Measurements from ENCODE around the gene SIPA1L3. TPM values are rescaled to one million over a fixed set of nuclear protein-coding genes. Genes with fewer than 3 reads are reported as not detected.
A peak's percentile ranks its signal among the peaks of the same experiment; 100 is the strongest.

The SIPA1L3 gene
- total RNA-seq, 1 donor from 2014 or later: 26.9 TPM

DNA sequence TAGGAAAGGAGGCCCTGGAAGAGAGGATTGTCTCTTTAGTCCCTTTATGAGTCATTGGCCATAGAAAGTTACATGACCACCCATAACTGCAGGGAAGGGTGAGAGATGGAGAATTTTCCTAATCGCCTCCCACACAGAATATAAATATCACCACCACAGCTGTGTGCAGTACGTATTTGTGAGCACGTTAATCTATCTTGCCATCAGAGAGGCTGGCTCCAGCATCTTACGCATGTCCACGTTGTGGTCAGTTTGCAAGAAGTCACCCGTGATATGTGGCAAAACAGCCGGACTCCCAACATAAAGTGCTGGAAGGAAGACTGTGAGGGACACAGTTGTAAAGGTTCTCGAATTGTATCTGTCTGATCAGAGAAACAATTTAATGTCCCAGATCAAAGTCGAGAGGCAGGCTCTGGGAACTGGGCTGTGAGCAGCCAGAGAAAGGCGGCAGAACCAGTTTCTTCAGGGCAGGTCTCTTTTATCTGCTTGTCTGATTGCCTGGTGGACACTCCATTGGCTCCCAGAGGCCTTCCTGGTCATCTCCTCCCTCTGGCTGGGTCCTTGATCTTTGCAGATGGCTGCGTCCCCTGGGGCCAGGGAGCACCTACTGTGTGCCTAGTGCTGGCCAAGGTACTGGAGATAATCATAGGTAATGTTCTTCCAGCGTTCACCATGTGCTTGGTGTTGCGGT lies 74.9 kb downstream of the SIPA1L3 start:
- Mint-ChIP-seq H3K36me3 (ENCODE audit: low read depth, unreplicated experiment) (peaks cover 6% of the 10 kb centered on the region), H3K27me3 (ENCODE audit: low read depth, unreplicated experiment) (no peaks in the 10 kb centered on the region), H3K4me1 (ENCODE audit: low read depth, unreplicated experiment) (peaks cover 35% of the 10 kb centered on the region), H3K27ac (ENCODE audit: unreplicated experiment) (no peak overlapping the region), H3K4me3 (ENCODE audit: unreplicated experiment) (no peak overlapping the region), H3K9me3 (ENCODE audit: unreplicated experiment) (no peaks in the 10 kb centered on the region)
- FAIRE-seq (no peak), DNase-seq (ENCODE audit: low read depth) (peak; percentile 97)
- Histone ChIP-seq H3K36me3 (ENCODE audit: insufficient read depth, low read length) (no peaks in the 10 kb centered on the region), H2AFZ (ENCODE audit: low read depth, low read length) (no peak overlapping the region), H3K4me2 (ENCODE audit: low read length) (peak overlapping the region; percentile 1), H3K27me3 (ENCODE audit: insufficient read depth, low read length) (no peaks in the 10 kb centered on the region), H3K9ac (ENCODE audit: low read length) (peak overlapping the region; percentile 13), H3K4me3 (ENCODE audit: insufficient read depth, low read depth, low read length) (no peak overlapping the region), H3K27ac (ENCODE audit: low read depth, low read length) (peak overlapping the region; percentile 41), H3K79me2 (ENCODE audit: insufficient read depth, low read length) (peaks cover 83% of the 10 kb centered on the region), H3K9me3 (ENCODE audit: insufficient read depth, low read depth, low read length) (no peaks in the 10 kb centered on the region), H4K20me1 (ENCODE audit: insufficient read depth, low read length) (peaks cover 3% of the 10 kb centered on the region), H3K4me1 (ENCODE audit: insufficient read depth, low read length) (peaks cover 16% of the 10 kb centered on the region)
- TF ChIP-seq EZH2 (IDR thresholded peaks at IDR 0.05; ENCODE audit: insufficient read depth, low read length): no peak
- TF ChIP-seq, protein P1, sequence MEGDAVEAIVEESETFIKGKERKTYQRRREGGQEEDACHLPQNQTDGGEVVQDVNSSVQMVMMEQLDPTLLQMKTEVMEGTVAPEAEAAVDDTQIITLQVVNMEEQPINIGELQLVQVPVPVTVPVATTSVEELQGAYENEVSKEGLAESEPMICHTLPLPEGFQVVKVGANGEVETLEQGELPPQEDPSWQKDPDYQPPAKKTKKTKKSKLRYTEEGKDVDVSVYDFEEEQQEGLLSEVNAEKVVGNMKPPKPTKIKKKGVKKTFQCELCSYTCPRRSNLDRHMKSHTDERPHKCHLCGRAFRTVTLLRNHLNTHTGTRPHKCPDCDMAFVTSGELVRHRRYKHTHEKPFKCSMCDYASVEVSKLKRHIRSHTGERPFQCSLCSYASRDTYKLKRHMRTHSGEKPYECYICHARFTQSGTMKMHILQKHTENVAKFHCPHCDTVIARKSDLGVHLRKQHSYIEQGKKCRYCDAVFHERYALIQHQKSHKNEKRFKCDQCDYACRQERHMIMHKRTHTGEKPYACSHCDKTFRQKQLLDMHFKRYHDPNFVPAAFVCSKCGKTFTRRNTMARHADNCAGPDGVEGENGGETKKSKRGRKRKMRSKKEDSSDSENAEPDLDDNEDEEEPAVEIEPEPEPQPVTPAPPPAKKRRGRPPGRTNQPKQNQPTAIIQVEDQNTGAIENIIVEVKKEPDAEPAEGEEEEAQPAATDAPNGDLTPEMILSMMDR (IDR thresholded peaks at IDR 0.05; ENCODE audit: insufficient read depth, low read depth, low read length): no peak

DNA sequence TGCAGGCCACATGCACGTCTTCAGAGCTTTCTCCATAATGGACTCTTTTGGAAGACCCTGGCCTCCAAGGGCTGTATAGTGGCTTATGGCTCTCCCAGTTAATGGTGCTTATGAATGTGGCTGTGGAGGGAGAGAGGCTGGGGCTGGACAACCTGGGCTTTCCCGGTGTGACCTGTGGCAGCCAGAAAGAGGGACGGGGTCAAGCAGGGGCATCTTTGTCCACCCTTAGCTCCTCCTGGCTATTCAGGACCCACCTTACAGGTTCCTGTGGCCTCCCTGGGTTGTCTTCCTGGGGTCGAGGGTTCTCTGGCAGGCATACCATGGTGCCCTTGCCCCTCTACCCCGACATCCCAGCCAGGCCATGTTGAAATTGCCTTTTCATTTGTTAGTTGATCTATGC lies 75.6 kb downstream of the SIPA1L3 start:
- H3K9me3 ChIP-seq (ENCODE audit: insufficient read depth, low read depth, low read length): no peaks in the 10 kb centered on the region
- H3K36me3 ChIP-seq (ENCODE audit: insufficient read depth, low read length): no peaks in the 10 kb centered on the region
- H3K27ac ChIP-seq (ENCODE audit: low read depth, low read length): peak overlapping the region; percentile 15
- H3K9me3 Mint-ChIP-seq (ENCODE audit: unreplicated experiment): no peaks in the 10 kb centered on the region
- no peak overlapping the region for H3K4me3 Mint-ChIP-seq (ENCODE audit: unreplicated experiment)
- H3K79me2 ChIP-seq (ENCODE audit: insufficient read depth, low read length): peaks cover 84% of the 10 kb centered on the region
- DNase-seq (ENCODE audit: low read depth) (no peak), FAIRE-seq (no peak)
- H3K4me1 ChIP-seq (ENCODE audit: insufficient read depth, low read length): peaks cover 13% of the 10 kb centered on the region
- H3K27me3 Mint-ChIP-seq (ENCODE audit: low read depth, unreplicated experiment): no peaks in the 10 kb centered on the region
- no peak overlapping the region for H2AFZ ChIP-seq (ENCODE audit: low read depth, low read length)
- H3K36me3 Mint-ChIP-seq (ENCODE audit: low read depth, unreplicated experiment): peaks cover 5% of the 10 kb centered on the region
- no peak overlapping the region for H3K27ac Mint-ChIP-seq (ENCODE audit: unreplicated experiment)
- no peak overlapping the region for H3K9ac ChIP-seq (ENCODE audit: low read length)
- H3K27me3 ChIP-seq (ENCODE audit: insufficient read depth, low read length): no peaks in the 10 kb centered on the region
- H3K4me2 ChIP-seq (ENCODE audit: low read length): no peak overlapping the region
- no peak overlapping the region for H3K4me3 ChIP-seq (ENCODE audit: insufficient read depth, low read depth, low read length)
- peaks cover 34% of the 10 kb centered on the region for H3K4me1 Mint-ChIP-seq (ENCODE audit: low read depth, unreplicated experiment)
- peaks cover 3% of the 10 kb centered on the region for H4K20me1 ChIP-seq (ENCODE audit: insufficient read depth, low read length)
- TF ChIP-seq, protein P1 (IDR thresholded peaks at IDR 0.05; ENCODE audit: insufficient read depth, low read depth, low read length): no peak

DNA sequence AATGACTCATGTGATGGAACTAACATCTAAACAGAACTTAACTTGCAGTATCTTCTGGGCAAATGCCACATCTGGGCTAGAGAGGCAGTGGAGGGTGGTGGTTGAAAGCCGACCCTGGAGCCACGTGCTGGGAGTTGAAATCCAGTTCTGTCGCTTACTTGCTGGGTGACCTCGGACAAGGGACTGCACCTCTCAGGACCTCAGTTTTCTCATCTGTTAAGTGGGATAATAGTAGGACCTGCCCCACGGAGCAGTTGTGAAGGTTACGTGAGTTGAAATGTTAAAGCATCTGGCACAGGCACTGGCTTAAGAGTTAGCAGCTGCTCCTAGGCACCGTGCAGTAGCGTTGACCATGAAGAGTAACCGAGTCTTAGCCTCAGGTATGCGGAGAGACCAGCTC lies 76.1 kb downstream of the SIPA1L3 start:
- H3K4me1 ChIP-seq (ENCODE audit: insufficient read depth, low read length): peaks cover 8% of the 10 kb centered on the region
- FAIRE-seq: no peak
- Mint-ChIP-seq H3K27me3 (ENCODE audit: low read depth, unreplicated experiment) (no peaks in the 10 kb centered on the region), H3K4me1 (ENCODE audit: low read depth, unreplicated experiment) (peaks cover 29% of the 10 kb centered on the region), H3K4me3 (ENCODE audit: unreplicated experiment) (no peak overlapping the region), H3K36me3 (ENCODE audit: low read depth, unreplicated experiment) (peaks cover 2% of the 10 kb centered on the region), H3K27ac (ENCODE audit: unreplicated experiment) (no peak overlapping the region), H3K9me3 (ENCODE audit: unreplicated experiment) (no peaks in the 10 kb centered on the region)
- DNase-seq (ENCODE audit: low read depth): no peak
- H3K36me3 ChIP-seq (ENCODE audit: insufficient read depth, low read length): no peaks in the 10 kb centered on the region
- H3K79me2 ChIP-seq (ENCODE audit: insufficient read depth, low read length): peaks cover 84% of the 10 kb centered on the region
- no peak overlapping the region for H3K4me2 ChIP-seq (ENCODE audit: low read length)
- no peak overlapping the region for H3K9ac ChIP-seq (ENCODE audit: low read length)
- H3K27ac ChIP-seq (ENCODE audit: low read depth, low read length): no peak overlapping the region
- H3K9me3 ChIP-seq (ENCODE audit: insufficient read depth, low read depth, low read length): no peaks in the 10 kb centered on the region
- no peak for TF ChIP-seq EZH2 (IDR thresholded peaks at IDR 0.05; ENCODE audit: insufficient read depth, low read length)
- TF ChIP-seq, protein P1 (IDR thresholded peaks at IDR 0.05; ENCODE audit: insufficient read depth, low read depth, low read length): no peak
- no peak overlapping the region for H3K4me3 ChIP-seq (ENCODE audit: insufficient read depth, low read depth, low read length)
- H3K27me3 ChIP-seq (ENCODE audit: insufficient read depth, low read length): no peaks in the 10 kb centered on the region
- H2AFZ ChIP-seq (ENCODE audit: low read depth, low read length): no peak overlapping the region
- peaks cover 3% of the 10 kb centered on the region for H4K20me1 ChIP-seq (ENCODE audit: insufficient read depth, low read length)
